SK-N-SH (cell line): Measurements from ENCODE around the gene CARM1. TPM values are rescaled to one million over a fixed set of nuclear protein-coding genes. Genes with fewer than 3 reads are reported as not detected.
A peak's percentile ranks its signal among the peaks of the same experiment; 100 is the strongest.

Experiments used
- CTCF ChIA-PET: fragments of 300-600, 350-600 bp; formaldehyde crosslinking; extraction: SDS; loops from one replicate; lab custom pipeline; 2021; lab: Yijun Ruan, JAX
- POLR2A ChIA-PET: fragments of 350-600 bp; sonication (Branson Sonifier 250); formaldehyde crosslinking; extraction: SDS; loops from one replicate; lab custom pipeline; 2020; ENCODE audit warnings: antibody characterized with exemption, inconsistent platforms; lab: Yijun Ruan, JAX
- DNase-seq: peaks from one replicate; pipeline ENCODE4 v3.0.0; 2012
- H2AFZ ChIP-seq: fragments of 200-600 bp; sonication (generic); 2 replicates; pipeline ENCODE4 v1.8.1; 2016; ENCODE audit warnings: antibody characterized with exemption, mild to moderate bottlenecking, low read depth
- H3F3A ChIP-seq: fragments of 200-600 bp; sonication (generic); replicated peaks from 2 replicates; pipeline ENCODE3; 2016; ENCODE audit warnings: antibody characterized with exemption, mild to moderate bottlenecking; ENCODE audit not compliant: insufficient read depth
- H3K27ac ChIP-seq, 2 experiments: fragments of 200-500 bp in 1 of 2; fragments of 200-600 bp in 1 of 2; sonication (Bioruptor generic) in 1 of 2; sonication (generic), shearing (Covaris generic) in 1 of 2; 2 replicates each; pipeline versions ENCODE4 v1.5.1 to v1.6.1; 2014 to 2016; ENCODE audit warnings: low read depth in 2 of 2, inconsistent platforms in 1 of 2, low read length in 1 of 2, mild to moderate bottlenecking in 1 of 2, mixed read lengths in 1 of 2
- H3K27me3 ChIP-seq: fragments of 200-600 bp; sonication (generic), shearing (Covaris generic); 2 replicates; pipeline ENCODE4 v1.6.1; 2016; ENCODE audit warnings: mixed run types; ENCODE audit not compliant: insufficient read depth
- H3K36me3 ChIP-seq, 2 experiments: fragments of 200-500 bp in 1 of 2; fragments of 200-600 bp in 1 of 2; sonication (Bioruptor generic) in 1 of 2; sonication (generic) in 1 of 2; replicated peaks in 1 of 2; 2 replicates each; pipeline versions ENCODE3 to v1.5.1; 2014 to 2016; ENCODE audit warnings: low read length in 1 of 2, mild to moderate bottlenecking in 1 of 2; ENCODE audit not compliant: insufficient read depth in 2 of 2, control insufficient read depth in 1 of 2
- H3K4me1 ChIP-seq, 2 experiments: fragments of 200-500 bp in 1 of 2; fragments of 200-600 bp in 1 of 2; sonication (Bioruptor generic) in 1 of 2; sonication (generic), shearing (Covaris generic) in 1 of 2; 2 replicates each; pipeline versions ENCODE4 v1.5.1 to v1.6.1; 2014 to 2016; ENCODE audit warnings: low read depth in 1 of 2, low read length in 1 of 2, mixed run types in 1 of 2; ENCODE audit not compliant: insufficient read depth in 2 of 2, control insufficient read depth in 1 of 2
- H3K4me2 ChIP-seq: fragments of 200-600 bp; sonication (generic), shearing (Covaris generic); 2 replicates; pipeline ENCODE4 v1.6.1; 2017; ENCODE audit warnings: mixed run types
- H3K4me3 ChIP-seq, 2 experiments: fragments of 200-500 bp in 1 of 2; fragments of 200-600 bp in 1 of 2; sonication (Bioruptor generic) in 1 of 2; sonication (generic), shearing (Covaris generic) in 1 of 2; 2 replicates each; pipeline versions ENCODE4 v1.5.1 to v1.8.1; 2014 to 2016; ENCODE audit warnings: low read depth in 2 of 2, inconsistent platforms in 1 of 2, low read length in 1 of 2, mild to moderate bottlenecking in 1 of 2, mixed read lengths in 1 of 2, moderate library complexity in 1 of 2
- H3K79me2 ChIP-seq: fragments of 200-600 bp; sonication (generic); 2 replicates; pipeline ENCODE4 v1.8.1; 2017; ENCODE audit warnings: mild to moderate bottlenecking; ENCODE audit not compliant: insufficient read depth
- H3K9ac ChIP-seq: fragments of 200-600 bp; sonication (generic); 2 replicates; pipeline ENCODE4 v1.6.1; 2017; ENCODE audit warnings: mixed run types
- H3K9me2 ChIP-seq: fragments of 200-600 bp; sonication (generic); 2 replicates; pipeline ENCODE4 v1.6.1; 2017; ENCODE audit warnings: mixed run types
- H3K9me3 ChIP-seq: fragments of 200-600 bp; sonication (generic); 2 replicates; pipeline ENCODE4 v1.6.1; 2017; ENCODE audit warnings: mixed run types, mild to moderate bottlenecking, moderate library complexity
- H4K20me1 ChIP-seq: fragments of 200-600 bp; sonication (generic); 2 replicates; pipeline ENCODE4 v1.6.1; 2017; ENCODE audit warnings: mild to moderate bottlenecking, mixed run types; ENCODE audit not compliant: insufficient read depth
- CHD2 ChIP-seq: fragments of 150-350 bp; IDR thresholded peaks from 2 replicates; pipeline ENCODE4 v1.6.1; 2018; ENCODE audit warnings: low read length; ENCODE audit not compliant: partially characterized antibody
- EP300 ChIP-seq, 2 experiments: IDR thresholded peaks; 2 replicates each; pipeline versions ENCODE4 v1.4.0 to v1.6.1; 2012; ENCODE audit warnings: borderline replicate concordance in 1 of 2, low read depth in 1 of 2, low read length in 1 of 2
- FOXJ3 ChIP-seq: sonication (generic); formaldehyde crosslinking; IDR thresholded peaks from 2 replicates; pipeline ENCODE4 v1.5.1; 2020; ENCODE audit warnings: mild to moderate bottlenecking, missing genetic modification reagents
- GABPA ChIP-seq: IDR thresholded peaks from 2 replicates; pipeline ENCODE4 v1.4.0; 2012; ENCODE audit warnings: low read depth, mild to moderate bottlenecking
- GATA2 ChIP-seq: sonication (generic); formaldehyde crosslinking; IDR thresholded peaks from 2 replicates; pipeline ENCODE4 v1.5.0; 2020; ENCODE audit warnings: mild to moderate bottlenecking, missing genetic modification reagents
- JUND ChIP-seq: IDR thresholded peaks from 2 replicates; pipeline ENCODE4 v1.4.0; 2012
- MAX ChIP-seq: IDR thresholded peaks from 2 replicates; pipeline ENCODE4 v1.4.0; 2012; ENCODE audit warnings: low read depth
- MEF2A ChIP-seq: IDR thresholded peaks from 2 replicates; pipeline ENCODE4 v1.4.0; 2012; ENCODE audit warnings: low read depth, borderline replicate concordance
- NFIC ChIP-seq: IDR thresholded peaks from 2 replicates; pipeline ENCODE4 v1.4.0; 2012; ENCODE audit warnings: borderline replicate concordance
- NRF1 ChIP-seq: IDR thresholded peaks from 2 replicates; pipeline ENCODE4 v1.6.1; 2012; ENCODE audit warnings: low read depth, mild to moderate bottlenecking, low read length
- PBX3 ChIP-seq: IDR thresholded peaks from 2 replicates; pipeline ENCODE4; 2012
- RFX5 ChIP-seq: IDR thresholded peaks from 2 replicates; pipeline ENCODE4 v1.6.1; 2012; ENCODE audit warnings: mild to moderate bottlenecking, improper control_type of control experiment, low read length
- RXRA ChIP-seq: IDR thresholded peaks from 2 replicates; pipeline ENCODE4 v1.4.0; 2012; ENCODE audit warnings: low read depth, mild to moderate bottlenecking, borderline replicate concordance
- SIN3A ChIP-seq: IDR thresholded peaks from 2 replicates; pipeline ENCODE4 v1.6.1; 2012; ENCODE audit warnings: low read depth, mild to moderate bottlenecking, low read length, moderate library complexity, borderline replicate concordance
- TAF1 ChIP-seq: IDR thresholded peaks from 2 replicates; pipeline ENCODE4 v1.6.1; 2012; ENCODE audit warnings: low read depth, mild to moderate bottlenecking, low read length, moderate library complexity, borderline replicate concordance
- YY1 ChIP-seq: IDR thresholded peaks from 2 replicates; pipeline ENCODE4 v1.4.0; 2012; ENCODE audit warnings: low read depth, mild to moderate bottlenecking
- WGBS: methylation state at CpG from one replicate; pipeline ENCODE4 v1.1.6; 2017; ENCODE audit warnings: low lambda C conversion rate; 5-methylcytosine and 5-hydroxymethylcytosine counted together
- polyA plus RNA-seq, 3 experiments: library from polyadenylated mRNA; depleted of rRNA; stranded (reverse); fragments of >200 nt; gene quantifications; 2 replicates each; pipeline ENCODE4 v1.2.3, GENCODE V29; 2012

CARM1 gene
- polyA plus RNA-seq, 1 of the 3 experiments (the other 2 are of a cell fraction): 62.2 TPM

- H3K4me3 ChIP-seq: peak overlapping the region; percentile 67 to 93
- H3K4me2 ChIP-seq: peak overlapping the region; percentile 96
- H3K36me3 ChIP-seq: no peaks in the 10 kb centered on the region
- TF ChIP-seq EP300 (IDR thresholded peaks at IDR 0.05; ENCODE audit: borderline replicate concordance in 1 of 2, low read depth in 1 of 2, low read length in 1 of 2) (no peak), MAX (peak; percentile 59)
- DNase-seq: no peak
- CTCF ChIA-PET: interaction anchor here (0.8 to 3.0 kb wide), 18 partner anchors 8 to 155 kb away, joined by 3 to 49 read pairs (median 4); partner anchors contain the start of genes DNM2 and TMED1
- H3K9me3 ChIP-seq: no peaks in the 10 kb centered on the region
- H3K27ac ChIP-seq: peak overlapping the region in 1 of 2 experiments; percentile 58; a peak in 2 of 4 replicates
- POLR2A ChIA-PET: interaction anchor here (1.0 to 1.2 kb wide), 4 partner anchors 8 to 156 kb away, joined by 3 to 4 read pairs (median 4); partner anchors contain the start of gene TMED1
- H3K79me2 ChIP-seq: peaks cover 60% of the 10 kb centered on the region
- 21% methylated on average over 15 of the region's 16 CpGs for WGBS
- H3K4me1 ChIP-seq: peaks cover 8 to 17% of the 10 kb centered on the region in 2 experiments; a peak in 2 of 4 replicates
- no peaks in the 10 kb centered on the region for H3K9me2 ChIP-seq
- H3F3A ChIP-seq: peaks cover 9% of the 10 kb centered on the region
- H3K9ac ChIP-seq: peak overlapping the region; percentile 88
- H2AFZ ChIP-seq: 0 out of 2 replicates have a peak overlapping the region, but pooled peaks have one; percentile 67
- H3K27me3 ChIP-seq: no peaks in the 10 kb centered on the region
- H4K20me1 ChIP-seq: peaks cover 21% of the 10 kb centered on the region; the same call in 1 of the 2 replicates
Measured at GRCh38 chr19:10872546-10873107, 1.3 kb downstream of the CARM1 start.

GRCh38 chr19:10874024-10874423 lies 2.7 kb downstream of the CARM1 start:
- no peak for DNase-seq
- Histone ChIP-seq H3K36me3 (no peaks in the 10 kb centered on the region), H3K9ac (no peak overlapping the region), H3K27ac (no peak overlapping the region), H3K4me2 (no peak overlapping the region), H3K4me1 (peaks cover 8 to 23% of the 10 kb centered on the region in 2 experiments; a peak in 2 of 4 replicates), H3F3A (peaks cover 9% of the 10 kb centered on the region), H3K4me3 (no peak overlapping the region), H3K79me2 (peaks cover 74% of the 10 kb centered on the region), H3K9me3 (no peaks in the 10 kb centered on the region), H4K20me1 (peaks cover 29% of the 10 kb centered on the region; the same call in 1 of the 2 replicates), H2AFZ (no peak overlapping the region), H3K9me2 (no peaks in the 10 kb centered on the region), H3K27me3 (no peaks in the 10 kb centered on the region)
- ChIA-PET CTCF (interaction anchor here (0.6 to 2.8 kb wide), 5 partner anchors 10 to 39 kb away, joined by 3 to 23 read pairs (median 8); no protein-coding TSS in a partner anchor), POLR2A (no interaction called here)
- TF ChIP-seq FOXJ3 (CRISPR knock-in tag): no peak
- no peak for TF ChIP-seq JUND
- no peak for TF ChIP-seq YY1
- no peak for TF ChIP-seq PBX3
- no peak for TF ChIP-seq NRF1
- no peak for TF ChIP-seq CHD2
- TF ChIP-seq TAF1: no peak
- TF ChIP-seq SIN3A: no peak
- TF ChIP-seq RFX5: no peak
- no peak for TF ChIP-seq MEF2A
- no peak for TF ChIP-seq RXRA
- TF ChIP-seq GATA2 (CRISPR knock-in tag): no peak
- no peak for TF ChIP-seq MAX
- TF ChIP-seq GABPA: no peak
- no peak for TF ChIP-seq NFIC
- WGBS: 90% methylated on average over 1 of the region's 1 CpG
